Chondrocyte (in vitro differentiated cells): ENCODE data around the gene GABRG3. TPM values are rescaled to one million over a fixed set of nuclear protein-coding genes. Genes with fewer than 3 reads are reported as not detected.

Source experiments
- DNase-seq: peaks from one replicate; pipeline ENCODE4 v3.0.0; 2021; ENCODE audit warnings: mixed read lengths, low spot score
- H3K27ac Mint-ChIP-seq: one replicate; pipeline ENCODE4 v1.8.0; 2021; ENCODE audit warnings: mild to moderate bottlenecking, moderate library complexity, mixed read lengths; ENCODE audit not compliant: unreplicated experiment
- H3K27me3 Mint-ChIP-seq: 2 replicates; pipeline ENCODE4 v1.8.0; 2021; ENCODE audit warnings: low read depth, mixed read lengths
- H3K36me3 Mint-ChIP-seq: 2 replicates; pipeline ENCODE4 v1.8.0; 2021; ENCODE audit warnings: low read depth, mixed read lengths
- H3K4me1 Mint-ChIP-seq: 2 replicates; pipeline ENCODE4 v1.8.0; 2021; ENCODE audit warnings: low read depth, mild to moderate bottlenecking, mixed read lengths
- H3K4me3 Mint-ChIP-seq: one replicate; pipeline ENCODE4 v1.8.0; 2021; ENCODE audit warnings: mild to moderate bottlenecking, moderate library complexity, mixed read lengths; ENCODE audit not compliant: unreplicated experiment
- H3K9me3 Mint-ChIP-seq: 2 replicates; pipeline ENCODE4 v1.8.0; 2021; ENCODE audit warnings: low read depth, mixed read lengths
- CTCF ChIP-seq: fragments of 200-600 bp; sonication (generic); IDR thresholded peaks from 2 replicates; pipeline ENCODE4 v1.5.0; 2021; ENCODE audit warnings: antibody characterized with exemption, mild to moderate bottlenecking, moderate library complexity
- total RNA-seq: library from RNA; stranded (reverse); gene quantifications from 3 replicates; pipeline ENCODE4 v1.2.1, GENCODE V29; 2021

The GABRG3 gene
- total RNA-seq, 1 donor from 2014 or later, result not detected

- no peaks in the 10 kb centered on the region for H3K4me1 Mint-ChIP-seq
- no peaks in the 10 kb centered on the region for H3K27me3 Mint-ChIP-seq
- H3K27ac Mint-ChIP-seq, result no peak overlapping the region
Measured at GRCh38 chr15:27461181-27461580, 490.2 kb downstream of the GABRG3 start.

GRCh38 chr15:27463525-27464088 is 492.6 kb downstream of the GABRG3 start:
- no peak for TF ChIP-seq CTCF
- Mint-ChIP-seq H3K4me1 (no peaks in the 10 kb centered on the region), H3K27ac (no peak overlapping the region), H3K27me3 (no peaks in the 10 kb centered on the region), H3K36me3 (no peaks in the 10 kb centered on the region), H3K4me3 (no peak overlapping the region), H3K9me3 (no peaks in the 10 kb centered on the region)
- DNase-seq, result no peak

More at GRCh38 chr15:27461181-27461580, 490.2 kb downstream of the GABRG3 start:
- Mint-ChIP-seq H3K9me3 (no peaks in the 10 kb centered on the region), H3K4me3 (no peak overlapping the region), H3K36me3 (no peaks in the 10 kb centered on the region)
- TF ChIP-seq CTCF, result no peak
- DNase-seq, result no peak

DNA sequence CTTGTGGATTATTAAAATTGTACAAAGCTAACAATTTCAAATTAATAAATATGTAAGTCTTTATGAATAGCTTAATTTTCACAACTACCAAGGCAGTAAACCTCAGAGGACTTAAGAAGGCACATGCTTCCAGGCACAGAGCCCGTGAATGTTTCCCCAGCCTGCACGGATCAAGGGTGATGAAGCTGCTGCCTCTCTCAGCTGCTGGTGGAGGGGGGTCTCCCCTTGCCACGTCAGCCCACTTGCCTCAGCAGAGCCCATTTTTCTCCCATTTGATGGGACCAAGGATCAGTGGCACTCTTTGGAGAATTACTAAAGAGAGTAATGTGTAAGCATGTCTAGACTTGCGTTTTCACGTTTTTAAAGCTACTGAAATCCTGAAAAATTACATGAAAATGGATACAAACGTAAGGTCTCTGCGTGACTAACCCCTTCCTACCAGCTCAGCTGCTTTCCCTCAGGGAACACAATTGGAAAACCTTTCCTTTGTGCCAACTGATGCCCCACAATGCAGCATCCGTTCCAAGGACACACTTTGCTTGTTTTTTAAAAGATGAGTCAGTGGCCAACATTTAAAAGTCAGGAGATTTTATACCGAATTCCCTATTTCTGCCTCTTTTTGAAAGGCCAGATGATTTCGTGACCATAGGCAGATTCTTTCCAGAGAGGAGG is 494.1 kb downstream of the GABRG3 start:
- no peaks in the 10 kb centered on the region for H3K27me3 Mint-ChIP-seq
- H3K4me1 Mint-ChIP-seq, result no peaks in the 10 kb centered on the region
- H3K36me3 Mint-ChIP-seq, result no peaks in the 10 kb centered on the region
- TF ChIP-seq CTCF, result no peak
- H3K27ac Mint-ChIP-seq, result no peak overlapping the region
- H3K4me3 Mint-ChIP-seq, result no peak overlapping the region
- no peak for DNase-seq
- H3K9me3 Mint-ChIP-seq, result no peaks in the 10 kb centered on the region

DNA sequence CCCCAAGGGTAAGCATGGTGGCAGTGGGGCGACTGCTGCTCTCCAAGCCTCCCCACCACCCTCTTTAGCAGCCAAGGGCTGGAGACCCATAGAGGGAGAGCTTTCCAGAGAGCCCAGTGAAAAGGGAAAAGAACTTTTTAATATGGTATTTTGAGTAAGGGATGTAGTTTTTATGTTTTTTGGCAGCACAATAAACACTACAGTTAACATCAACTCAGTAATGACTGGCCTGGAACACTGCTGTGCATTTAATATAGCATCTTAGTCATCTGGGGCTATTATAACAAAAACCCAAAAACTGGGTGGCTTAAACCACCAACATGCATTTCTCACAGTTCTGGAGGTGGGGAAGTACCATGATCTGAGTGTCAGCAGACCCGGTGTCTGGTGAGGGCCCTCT is 495.8 kb downstream of the GABRG3 start:
- Mint-ChIP-seq H3K36me3 (no peaks in the 10 kb centered on the region), H3K4me1 (no peaks in the 10 kb centered on the region), H3K4me3 (no peak overlapping the region), H3K27me3 (no peaks in the 10 kb centered on the region), H3K27ac (no peak overlapping the region), H3K9me3 (no peaks in the 10 kb centered on the region)
- TF ChIP-seq CTCF, result no peak
- DNase-seq, result no peak

- no peaks in the 10 kb centered on the region for H3K36me3 Mint-ChIP-seq
- no peak for DNase-seq
- no peaks in the 10 kb centered on the region for H3K9me3 Mint-ChIP-seq
- H3K27ac Mint-ChIP-seq, result no peak overlapping the region
- no peak for TF ChIP-seq CTCF
- no peak overlapping the region for H3K4me3 Mint-ChIP-seq
- H3K27me3 Mint-ChIP-seq, result no peaks in the 10 kb centered on the region
- H3K4me1 Mint-ChIP-seq, result no peaks in the 10 kb centered on the region
Measured at GRCh38 chr15:27468151-27468591, 497.2 kb downstream of the GABRG3 start.
